ENCODE measurements around the gene HCFC1R1.

GRCh38 chr16:3059723-3060242 lies 36.0 kb upstream of the HCFC1R1 start:
- TF ChIP-seq CTCF (IDR thresholded peaks at IDR 0.05; ENCODE audit: borderline replicate concordance, extremely low read depth, low read length, poor library complexity, severe bottlenecking) (no peak), EZH2 (IDR thresholded peaks at IDR 0.05; ENCODE audit: borderline replicate concordance, low read depth, low read length, severe bottlenecking) (no peak)
